Measurements from ENCODE around the gene MYO16.

Gene MYO16

GRCh38 chr13:109160357-109160756, 530.9 kb downstream of the MYO16 start:
- H3K4me3 ChIP-seq (ENCODE audit: low read length) = no peak overlapping the region
- TF ChIP-seq CTCF (conservative IDR thresholded peaks at IDR 0.05; ENCODE audit: low read depth, low read length) = no peak
- no peak for DNase-seq (ENCODE audit: low read depth)

GRCh38 chr13:109160887-109161669, 531.7 kb downstream of the MYO16 start:
- no peak for DNase-seq (ENCODE audit: low read depth)
- TF ChIP-seq CTCF (conservative IDR thresholded peaks at IDR 0.05; ENCODE audit: low read depth, low read length) = no peak
- no peak overlapping the region for H3K4me3 ChIP-seq (ENCODE audit: low read length)

GRCh38 chr13:109162248-109163036, 533.0 kb downstream of the MYO16 start:
- H3K4me3 ChIP-seq (ENCODE audit: low read length) = no peak overlapping the region
- TF ChIP-seq CTCF (conservative IDR thresholded peaks at IDR 0.05; ENCODE audit: low read depth, low read length) = no peak
- DNase-seq (ENCODE audit: low read depth) = no peak

- TF ChIP-seq CTCF (conservative IDR thresholded peaks at IDR 0.05; ENCODE audit: low read depth, low read length) = no peak
- no peak overlapping the region for H3K4me3 ChIP-seq (ENCODE audit: low read length)
- DNase-seq (ENCODE audit: low read depth) = no peak
Observed at GRCh38 chr13:109163037-109163379, 533.6 kb downstream of the MYO16 start.

GRCh38 chr13:109165417-109165904, 536.0 kb downstream of the MYO16 start:
- no peak for DNase-seq (ENCODE audit: low read depth)
- H3K4me3 ChIP-seq (ENCODE audit: low read length) = no peak overlapping the region
- no peak for TF ChIP-seq CTCF (conservative IDR thresholded peaks at IDR 0.05; ENCODE audit: low read depth, low read length)

GRCh38 chr13:109166804-109167203, 537.4 kb downstream of the MYO16 start:
- TF ChIP-seq CTCF (conservative IDR thresholded peaks at IDR 0.05; ENCODE audit: low read depth, low read length) = no peak
- H3K4me3 ChIP-seq (ENCODE audit: low read length) = no peak overlapping the region

More at GRCh38 chr13:109166804-109167203, 537.4 kb downstream of the MYO16 start:
- DNase-seq (ENCODE audit: low read depth) = no peak
